Measurements from ENCODE around the gene FIBP.

DNA sequence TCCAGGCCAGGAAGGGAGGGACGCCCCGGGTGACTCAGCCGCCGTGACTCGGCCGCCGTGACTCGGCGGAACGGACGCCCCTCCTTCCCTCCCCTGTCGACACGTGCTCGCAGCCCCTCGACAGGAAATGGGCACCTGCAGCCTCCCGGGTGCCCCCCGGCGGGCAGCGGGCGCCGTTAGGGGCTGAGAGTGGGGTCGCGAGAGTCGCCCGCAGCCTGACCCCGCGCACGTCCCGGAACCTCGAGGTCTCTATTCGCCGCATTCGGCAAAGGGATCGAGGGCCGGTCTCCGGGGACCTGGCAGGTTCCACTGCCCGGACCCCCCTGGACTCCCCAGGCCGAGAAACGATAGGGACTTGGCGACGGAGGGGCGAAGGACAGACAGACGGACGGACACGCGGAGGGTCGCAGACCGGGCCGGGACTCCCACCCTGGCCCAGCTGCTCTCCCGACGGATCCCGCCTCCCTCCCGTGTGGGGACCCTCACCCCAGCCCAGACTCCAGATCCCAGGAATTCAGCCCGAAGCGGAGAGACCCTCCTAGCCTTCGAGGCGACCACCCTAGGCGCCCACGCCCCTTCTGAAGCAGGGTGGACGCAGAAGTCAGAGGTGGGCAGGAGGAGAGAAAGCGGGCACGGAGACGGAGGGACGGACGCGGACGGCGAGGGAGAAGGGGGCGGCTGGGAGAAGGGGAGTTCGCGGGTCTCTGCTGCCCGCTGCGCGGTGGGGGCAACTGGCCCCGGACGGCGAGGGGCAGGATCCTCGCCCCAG, 11.3 kb upstream of the FIBP start:
- TF ChIP-seq, protein P1, sequence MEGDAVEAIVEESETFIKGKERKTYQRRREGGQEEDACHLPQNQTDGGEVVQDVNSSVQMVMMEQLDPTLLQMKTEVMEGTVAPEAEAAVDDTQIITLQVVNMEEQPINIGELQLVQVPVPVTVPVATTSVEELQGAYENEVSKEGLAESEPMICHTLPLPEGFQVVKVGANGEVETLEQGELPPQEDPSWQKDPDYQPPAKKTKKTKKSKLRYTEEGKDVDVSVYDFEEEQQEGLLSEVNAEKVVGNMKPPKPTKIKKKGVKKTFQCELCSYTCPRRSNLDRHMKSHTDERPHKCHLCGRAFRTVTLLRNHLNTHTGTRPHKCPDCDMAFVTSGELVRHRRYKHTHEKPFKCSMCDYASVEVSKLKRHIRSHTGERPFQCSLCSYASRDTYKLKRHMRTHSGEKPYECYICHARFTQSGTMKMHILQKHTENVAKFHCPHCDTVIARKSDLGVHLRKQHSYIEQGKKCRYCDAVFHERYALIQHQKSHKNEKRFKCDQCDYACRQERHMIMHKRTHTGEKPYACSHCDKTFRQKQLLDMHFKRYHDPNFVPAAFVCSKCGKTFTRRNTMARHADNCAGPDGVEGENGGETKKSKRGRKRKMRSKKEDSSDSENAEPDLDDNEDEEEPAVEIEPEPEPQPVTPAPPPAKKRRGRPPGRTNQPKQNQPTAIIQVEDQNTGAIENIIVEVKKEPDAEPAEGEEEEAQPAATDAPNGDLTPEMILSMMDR (IDR thresholded peaks at IDR 0.05): no peak
- TF ChIP-seq ZFX (IDR thresholded peaks at IDR 0.05; ENCODE audit: borderline replicate concordance): no peak
